NT2/D1 (cell line): ENCODE measurements around the gene DAPL1.

Experiments used
- SUZ12 ChIP-seq: IDR thresholded peaks from 2 replicates; pipeline ENCODE4 v1.6.1; 2011; ENCODE audit not compliant: insufficient read length, insufficient read depth; ENCODE audit errors: extremely low read depth
- YY1 ChIP-seq: IDR thresholded peaks from 2 replicates; pipeline ENCODE4 v1.6.1; 2011; ENCODE audit not compliant: insufficient read length, insufficient read depth
- ZNF274 ChIP-seq: IDR thresholded peaks from 2 replicates; pipeline ENCODE4 v1.6.1; 2011; ENCODE audit warnings: mild to moderate bottlenecking, low read depth, low read length

GRCh38 chr2:158809816-158810215, 14.7 kb downstream of the DAPL1 start:
- no peak for TF ChIP-seq SUZ12
- TF ChIP-seq YY1 = no peak
- no peak for TF ChIP-seq ZNF274
